ENCODE results near the gene C3orf49. TPM values are rescaled to one million over a fixed set of nuclear protein-coding genes. Genes with fewer than 3 reads are reported as not detected.
A peak's percentile ranks its signal among the peaks of the same experiment; 100 is the strongest.

Gene C3orf49
- total RNA-seq, 1 donor from 2014 or later = not detected

GRCh38 chr3:63849175-63849574, 30.1 kb downstream of the C3orf49 start:
- no peak for DNase-seq (ENCODE audit: low read depth)

GRCh38 chr3:63851287-63851686, 32.2 kb downstream of the C3orf49 start:
- DNase-seq (ENCODE audit: low read depth) = no peak

- DNase-seq (ENCODE audit: low read depth) = no peak
Observed at GRCh38 chr3:63853106-63853505, 34.0 kb downstream of the C3orf49 start.

GRCh38 chr3:63855333-63855940, 36.3 kb downstream of the C3orf49 start:
- no peak for DNase-seq (ENCODE audit: low read depth)

GRCh38 chr3:63857311-63857710, 38.2 kb downstream of the C3orf49 start:
- peak; percentile 17 for DNase-seq (ENCODE audit: low read depth)

- DNase-seq (ENCODE audit: low read depth) = no peak
Observed at GRCh38 chr3:63860776-63861175, 41.7 kb downstream of the C3orf49 start.

- DNase-seq (ENCODE audit: low read depth) = no peak
Observed at GRCh38 chr3:63861306-63861705, 42.2 kb downstream of the C3orf49 start.

- DNase-seq (ENCODE audit: low read depth) = no peak
Observed at GRCh38 chr3:63862804-63863149, 43.7 kb downstream of the C3orf49 start.

GRCh38 chr3:63863150-63864007, 44.3 kb downstream of the C3orf49 start, which contains the start of the genes ATXN7 and THOC7:
ATXN7 (plus strand) TSS chr3:63863867; CDS start chr3:63912599, 48,732 bp downstream.
THOC7 (minus strand) TSS chr3:63863805; CDS start chr3:63863790, 15 bp downstream.
- DNase-seq (ENCODE audit: low read depth) = peak; percentile 77

- peak; percentile 28 for DNase-seq (ENCODE audit: low read depth)
Observed at GRCh38 chr3:63864008-63864964, 45.2 kb downstream of the C3orf49 start.

GRCh38 chr3:63864965-63865327, 45.8 kb downstream of the C3orf49 start:
- no peak for DNase-seq (ENCODE audit: low read depth)

GRCh38 chr3:63867225-63867624, 48.1 kb downstream of the C3orf49 start:
- no peak for DNase-seq (ENCODE audit: low read depth)

- DNase-seq (ENCODE audit: low read depth) = no peak
Observed at GRCh38 chr3:63869940-63870614, 51.0 kb downstream of the C3orf49 start.

GRCh38 chr3:63870615-63871005, 51.5 kb downstream of the C3orf49 start:
- DNase-seq (ENCODE audit: low read depth) = no peak

GRCh38 chr3:63872135-63872924, 53.2 kb downstream of the C3orf49 start:
- DNase-seq (ENCODE audit: low read depth) = peak; percentile 61

GRCh38 chr3:63874769-63875168, 55.7 kb downstream of the C3orf49 start:
- no peak for DNase-seq (ENCODE audit: low read depth)

- no peak for DNase-seq (ENCODE audit: low read depth)
Observed at GRCh38 chr3:63875510-63875909, 56.4 kb downstream of the C3orf49 start.

GRCh38 chr3:63876260-63876659, 57.2 kb downstream of the C3orf49 start:
- no peak for DNase-seq (ENCODE audit: low read depth)

- no peak for DNase-seq (ENCODE audit: low read depth)
Observed at GRCh38 chr3:63877737-63878393, 58.8 kb downstream of the C3orf49 start.
